ENCODE measurements around the gene CHAF1B.

- TF ChIP-seq CTCF (IDR thresholded peaks at IDR 0.05) (no peak), POLR2AphosphoS5 (IDR thresholded peaks at IDR 0.05) (no peak)
Observed at GRCh38 chr21:36400719-36401118, 15.5 kb downstream of the CHAF1B start.

Measured in prostate gland (tissue), 2 donors.